SU-DHL-6 (cell line): ENCODE measurements around the gene PTPN11.

Experiments
- CTCF ChIP-seq: fragments of 200-600 bp; sonication (generic); IDR thresholded peaks from one replicate; pipeline ENCODE4 v1.5.1; 2017; ENCODE audit warnings: antibody characterized with exemption, mild to moderate bottlenecking, low read length, moderate library complexity; ENCODE audit not compliant: insufficient read depth, poor library complexity, severe bottlenecking
- EZH2phosphoT487 ChIP-seq: fragments of 200-600 bp; sonication (generic), shearing (Covaris generic); conservative IDR thresholded peaks from 2 replicates; pipeline ENCODE4 v1.6.1; 2018; ENCODE audit warnings: mild to moderate bottlenecking, antibody characterized with exemption, low read length, moderate library complexity, mixed read lengths

- TF ChIP-seq CTCF (no peak), EZH2phosphoT487 (no peak)
Observed at GRCh38 chr12:112506513-112507166, 87.9 kb downstream of the PTPN11 start.
